Measurements from ENCODE around the gene ZFP69. TPM values are rescaled to one million over a fixed set of nuclear protein-coding genes. Genes with fewer than 3 reads are reported as not detected.

ZFP69 gene
- total RNA-seq, 1 donor from 2014 or later = 4.4 TPM

- H3K4me1 Mint-ChIP-seq = peaks cover 10% of the 10 kb centered on the region
- peaks cover 84% of the 10 kb centered on the region for H3K36me3 Mint-ChIP-seq
- no peak overlapping the region for H3K27ac Mint-ChIP-seq
- H3K27me3 Mint-ChIP-seq (ENCODE audit: low read depth) = no peaks in the 10 kb centered on the region
- DNase-seq (ENCODE audit: low spot score in 2 of 2, unreplicated experiment in 2 of 2) = no peak
- no peak for TF ChIP-seq CTCF (IDR thresholded peaks at IDR 0.05; ENCODE audit: unreplicated experiment)
- H3K9me3 Mint-ChIP-seq = peaks cover 67% of the 10 kb centered on the region
- H3K4me3 Mint-ChIP-seq = no peak overlapping the region
These were observed 22.2 kb upstream of the ZFP69 start for GRCh38 chr1:40454873-40455272.

GRCh38 chr1:40462956-40463590, 14.0 kb upstream of the ZFP69 start:
- H3K9me3 Mint-ChIP-seq = peaks cover 70% of the 10 kb centered on the region
- H3K4me3 Mint-ChIP-seq = no peak overlapping the region
- no peak overlapping the region for H3K27ac Mint-ChIP-seq
- no peaks in the 10 kb centered on the region for H3K27me3 Mint-ChIP-seq (ENCODE audit: low read depth)
- no peaks in the 10 kb centered on the region for H3K4me1 Mint-ChIP-seq
- peaks cover 75% of the 10 kb centered on the region for H3K36me3 Mint-ChIP-seq
- no peak for DNase-seq (ENCODE audit: low spot score in 2 of 2, unreplicated experiment in 2 of 2)
- no peak for TF ChIP-seq CTCF (IDR thresholded peaks at IDR 0.05; ENCODE audit: unreplicated experiment)

GRCh38 chr1:40469327-40469726, 7.8 kb upstream of the ZFP69 start:
- H3K4me1 Mint-ChIP-seq = no peaks in the 10 kb centered on the region
- no peak for TF ChIP-seq CTCF (IDR thresholded peaks at IDR 0.05; ENCODE audit: unreplicated experiment)
- peaks cover 82% of the 10 kb centered on the region for H3K9me3 Mint-ChIP-seq
- H3K4me3 Mint-ChIP-seq = no peak overlapping the region
- no peak for DNase-seq (ENCODE audit: low spot score in 2 of 2, unreplicated experiment in 2 of 2)
- H3K27me3 Mint-ChIP-seq (ENCODE audit: low read depth) = no peaks in the 10 kb centered on the region
- peaks cover 50% of the 10 kb centered on the region for H3K36me3 Mint-ChIP-seq
- no peak overlapping the region for H3K27ac Mint-ChIP-seq

GRCh38 chr1:40475268-40475667, 1.8 kb upstream of the ZFP69 start:
- Mint-ChIP-seq H3K4me3 (no peak overlapping the region), H3K36me3 (peaks cover 15% of the 10 kb centered on the region), H3K27me3 (ENCODE audit: low read depth) (no peaks in the 10 kb centered on the region), H3K4me1 (peaks cover 16% of the 10 kb centered on the region), H3K9me3 (peaks cover 42% of the 10 kb centered on the region), H3K27ac (no peak overlapping the region)
- no peak for TF ChIP-seq CTCF (IDR thresholded peaks at IDR 0.05; ENCODE audit: unreplicated experiment)
- DNase-seq (ENCODE audit: low spot score in 2 of 2, unreplicated experiment in 2 of 2) = no peak

- H3K36me3 Mint-ChIP-seq = peaks cover 29% of the 10 kb centered on the region
These were observed 576 bp downstream of the ZFP69 start for GRCh38 chr1:40477678-40478053.

More at GRCh38 chr1:40477678-40478053, 576 bp downstream of the ZFP69 start:
- peak in 1 of 2 experiments; percentile 38 for DNase-seq (ENCODE audit: low spot score in 2 of 2, unreplicated experiment in 2 of 2)
- H3K4me1 Mint-ChIP-seq = peaks cover 16% of the 10 kb centered on the region
- peak overlapping the region; percentile 55 for H3K27ac Mint-ChIP-seq
- TF ChIP-seq CTCF (IDR thresholded peaks at IDR 0.05; ENCODE audit: unreplicated experiment) = no peak
- peaks cover 27% of the 10 kb centered on the region for H3K9me3 Mint-ChIP-seq
- peak overlapping the region; percentile 83 for H3K4me3 Mint-ChIP-seq
- no peaks in the 10 kb centered on the region for H3K27me3 Mint-ChIP-seq (ENCODE audit: low read depth)
